ENCODE data around the gene RBBP5. TPM values are rescaled to one million over a fixed set of nuclear protein-coding genes. Genes with fewer than 3 reads are reported as not detected.

The RBBP5 gene
- total RNA-seq, 1 experiment from 2014 or later, result 24.5 TPM

DNA sequence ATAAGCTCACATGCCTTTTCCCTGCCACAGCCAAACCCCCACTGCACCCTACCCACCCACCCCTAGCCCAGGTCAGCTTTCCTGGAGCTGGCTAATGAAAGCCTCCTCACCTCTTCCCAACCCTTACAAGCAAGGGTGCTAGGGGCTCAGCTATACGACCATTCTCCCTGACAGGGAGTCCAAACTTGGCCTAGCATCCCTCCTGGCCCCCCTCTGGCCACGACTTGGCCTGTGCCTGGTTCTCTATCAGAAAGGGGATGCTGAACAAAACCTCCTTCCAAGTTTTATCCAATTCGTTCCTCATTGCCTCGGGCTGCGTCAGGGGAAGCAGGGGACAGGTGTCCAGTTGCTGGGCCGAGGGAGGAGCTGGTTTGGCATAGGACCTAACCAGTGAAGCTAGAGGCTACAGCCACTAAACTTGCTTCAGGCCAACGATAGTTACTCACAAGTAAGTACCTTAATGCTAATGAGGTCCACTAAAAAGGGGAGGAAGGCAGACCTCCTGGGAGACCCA is 46.1 kb downstream of the RBBP5 start:
- Histone ChIP-seq H3K9ac (ENCODE audit: low read length) (no peak overlapping the region), H3K27ac (ENCODE audit: low read depth, low read length) (no peak overlapping the region), H3K4me2 (ENCODE audit: low read length) (no peak overlapping the region), H3K4me1 (ENCODE audit: control insufficient read depth in 1 of 2, insufficient read depth in 2 of 2, low read length in 2 of 2) (no peaks in the 10 kb centered on the region), H4K20me1 (ENCODE audit: insufficient read depth) (no peaks in the 10 kb centered on the region), H3K36me3 (ENCODE audit: control insufficient read depth in 1 of 2, insufficient read depth in 2 of 2, low read length in 2 of 2) (no peaks in the 10 kb centered on the region), H2AFZ (ENCODE audit: low read depth, low read length, poor library complexity, severe bottlenecking) (no peak overlapping the region), H3K79me2 (ENCODE audit: insufficient read depth, low read length) (no peaks in the 10 kb centered on the region), H3K27me3 (ENCODE audit: insufficient read depth, low read length) (no peaks in the 10 kb centered on the region), H3K9me3 (ENCODE audit: control insufficient read depth in 1 of 2, insufficient read depth in 1 of 2, low read depth in 1 of 2, low read length in 2 of 2) (no peaks in the 10 kb centered on the region), H3K4me3 (replicated peaks in 1 of 2; ENCODE audit: low read depth in 1 of 2, low read length in 2 of 2) (no peak overlapping the region), H3K9me2 (ENCODE audit: insufficient read depth) (no peaks in the 10 kb centered on the region)
- ATAC-seq, result no peak
- ChIA-PET RAD21 (ENCODE audit: low non-redundant PET in 1 of 2, low total read pairs in 2 of 2, uncharacterized antibody in 2 of 2, unreplicated experiment in 2 of 2) (interaction anchor here in 1 of 2 experiments (0.7 kb wide), 1 partner anchor 181 kb away, joined by 3 read pairs; no protein-coding TSS in a partner anchor), POLR2A (no interaction called here), CTCF (interaction anchor here (1.2 to 2.4 kb wide), 2 partner anchors 10 to 14 kb away, joined by 4 to 20 read pairs; no protein-coding TSS in a partner anchor)
- TF ChIP-seq EZH2 (IDR thresholded peaks at IDR 0.05) (no peak), SIN3A (IDR thresholded peaks at IDR 0.05; ENCODE audit: low read depth) (no peak), JUND (IDR thresholded peaks at IDR 0.05) (no peak), SRF (IDR thresholded peaks at IDR 0.05; ENCODE audit: low read depth) (no peak), POLR2A (IDR thresholded peaks at IDR 0.05; ENCODE audit: borderline replicate concordance, extremely low read depth, insufficient read depth, insufficient read length) (no peak), CEBPB (IDR thresholded peaks at IDR 0.05; ENCODE audit: low read depth) (no peak), CBX3 (IDR thresholded peaks at IDR 0.05; ENCODE audit: low read depth) (no peak)
- TF ChIP-seq, protein P1, sequence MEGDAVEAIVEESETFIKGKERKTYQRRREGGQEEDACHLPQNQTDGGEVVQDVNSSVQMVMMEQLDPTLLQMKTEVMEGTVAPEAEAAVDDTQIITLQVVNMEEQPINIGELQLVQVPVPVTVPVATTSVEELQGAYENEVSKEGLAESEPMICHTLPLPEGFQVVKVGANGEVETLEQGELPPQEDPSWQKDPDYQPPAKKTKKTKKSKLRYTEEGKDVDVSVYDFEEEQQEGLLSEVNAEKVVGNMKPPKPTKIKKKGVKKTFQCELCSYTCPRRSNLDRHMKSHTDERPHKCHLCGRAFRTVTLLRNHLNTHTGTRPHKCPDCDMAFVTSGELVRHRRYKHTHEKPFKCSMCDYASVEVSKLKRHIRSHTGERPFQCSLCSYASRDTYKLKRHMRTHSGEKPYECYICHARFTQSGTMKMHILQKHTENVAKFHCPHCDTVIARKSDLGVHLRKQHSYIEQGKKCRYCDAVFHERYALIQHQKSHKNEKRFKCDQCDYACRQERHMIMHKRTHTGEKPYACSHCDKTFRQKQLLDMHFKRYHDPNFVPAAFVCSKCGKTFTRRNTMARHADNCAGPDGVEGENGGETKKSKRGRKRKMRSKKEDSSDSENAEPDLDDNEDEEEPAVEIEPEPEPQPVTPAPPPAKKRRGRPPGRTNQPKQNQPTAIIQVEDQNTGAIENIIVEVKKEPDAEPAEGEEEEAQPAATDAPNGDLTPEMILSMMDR (IDR thresholded peaks at IDR 0.05 in 2 of 3, conservative IDR thresholded peaks at IDR 0.05 in 1 of 3; ENCODE audit: borderline replicate concordance in 1 of 3, insufficient read depth in 1 of 3, low read depth in 2 of 3, low read length in 2 of 3), result no peak
- TF ChIP-seq, protein P2, sequence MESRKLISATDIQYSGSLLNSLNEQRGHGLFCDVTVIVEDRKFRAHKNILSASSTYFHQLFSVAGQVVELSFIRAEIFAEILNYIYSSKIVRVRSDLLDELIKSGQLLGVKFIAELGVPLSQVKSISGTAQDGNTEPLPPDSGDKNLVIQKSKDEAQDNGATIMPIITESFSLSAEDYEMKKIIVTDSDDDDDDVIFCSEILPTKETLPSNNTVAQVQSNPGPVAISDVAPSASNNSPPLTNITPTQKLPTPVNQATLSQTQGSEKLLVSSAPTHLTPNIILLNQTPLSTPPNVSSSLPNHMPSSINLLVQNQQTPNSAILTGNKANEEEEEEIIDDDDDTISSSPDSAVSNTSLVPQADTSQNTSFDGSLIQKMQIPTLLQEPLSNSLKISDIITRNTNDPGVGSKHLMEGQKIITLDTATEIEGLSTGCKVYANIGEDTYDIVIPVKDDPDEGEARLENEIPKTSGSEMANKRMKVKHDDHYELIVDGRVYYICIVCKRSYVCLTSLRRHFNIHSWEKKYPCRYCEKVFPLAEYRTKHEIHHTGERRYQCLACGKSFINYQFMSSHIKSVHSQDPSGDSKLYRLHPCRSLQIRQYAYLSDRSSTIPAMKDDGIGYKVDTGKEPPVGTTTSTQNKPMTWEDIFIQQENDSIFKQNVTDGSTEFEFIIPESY (IDR thresholded peaks at IDR 0.05; ENCODE audit: extremely low read depth, insufficient replicate concordance, low read length), result no peak
- TF ChIP-seq, protein P3, sequence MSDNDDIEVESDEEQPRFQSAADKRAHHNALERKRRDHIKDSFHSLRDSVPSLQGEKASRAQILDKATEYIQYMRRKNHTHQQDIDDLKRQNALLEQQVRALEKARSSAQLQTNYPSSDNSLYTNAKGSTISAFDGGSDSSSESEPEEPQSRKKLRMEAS (IDR thresholded peaks at IDR 0.05), result no peak
- TF ChIP-seq, protein P4, sequence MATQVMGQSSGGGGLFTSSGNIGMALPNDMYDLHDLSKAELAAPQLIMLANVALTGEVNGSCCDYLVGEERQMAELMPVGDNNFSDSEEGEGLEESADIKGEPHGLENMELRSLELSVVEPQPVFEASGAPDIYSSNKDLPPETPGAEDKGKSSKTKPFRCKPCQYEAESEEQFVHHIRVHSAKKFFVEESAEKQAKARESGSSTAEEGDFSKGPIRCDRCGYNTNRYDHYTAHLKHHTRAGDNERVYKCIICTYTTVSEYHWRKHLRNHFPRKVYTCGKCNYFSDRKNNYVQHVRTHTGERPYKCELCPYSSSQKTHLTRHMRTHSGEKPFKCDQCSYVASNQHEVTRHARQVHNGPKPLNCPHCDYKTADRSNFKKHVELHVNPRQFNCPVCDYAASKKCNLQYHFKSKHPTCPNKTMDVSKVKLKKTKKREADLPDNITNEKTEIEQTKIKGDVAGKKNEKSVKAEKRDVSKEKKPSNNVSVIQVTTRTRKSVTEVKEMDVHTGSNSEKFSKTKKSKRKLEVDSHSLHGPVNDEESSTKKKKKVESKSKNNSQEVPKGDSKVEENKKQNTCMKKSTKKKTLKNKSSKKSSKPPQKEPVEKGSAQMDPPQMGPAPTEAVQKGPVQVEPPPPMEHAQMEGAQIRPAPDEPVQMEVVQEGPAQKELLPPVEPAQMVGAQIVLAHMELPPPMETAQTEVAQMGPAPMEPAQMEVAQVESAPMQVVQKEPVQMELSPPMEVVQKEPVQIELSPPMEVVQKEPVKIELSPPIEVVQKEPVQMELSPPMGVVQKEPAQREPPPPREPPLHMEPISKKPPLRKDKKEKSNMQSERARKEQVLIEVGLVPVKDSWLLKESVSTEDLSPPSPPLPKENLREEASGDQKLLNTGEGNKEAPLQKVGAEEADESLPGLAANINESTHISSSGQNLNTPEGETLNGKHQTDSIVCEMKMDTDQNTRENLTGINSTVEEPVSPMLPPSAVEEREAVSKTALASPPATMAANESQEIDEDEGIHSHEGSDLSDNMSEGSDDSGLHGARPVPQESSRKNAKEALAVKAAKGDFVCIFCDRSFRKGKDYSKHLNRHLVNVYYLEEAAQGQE (IDR thresholded peaks at IDR 0.05; ENCODE audit: low read depth), result no peak
- no TSS peak for BruUV-seq (replicated peaks)
- no peak for DNase-seq (ENCODE audit: low read depth, low spot score)
- intact Hi-C loops (cut with micrococcal nuclease), result no loop called here

Data from HCT116 (cell line).